ENCODE measurements around the gene RALGAPA2. TPM values are rescaled to one million over a fixed set of nuclear protein-coding genes. Genes with fewer than 3 reads are reported as not detected.
A peak's percentile ranks its signal among the peaks of the same experiment; 100 is the strongest.

RALGAPA2 gene
- total and polyA plus RNA-seq, 2 experiments from 2014 or later, result 13.1 to 43.4 TPM

GRCh38 chr20:20363434-20363798 lies 349.0 kb downstream of the RALGAPA2 start:
- Histone ChIP-seq H3K9me2 (ENCODE audit: insufficient read depth) (no peaks in the 10 kb centered on the region), H3K4me2 (peak overlapping the region; percentile 88), H3K4me3 (peak overlapping the region; percentile 61), H3K4me1 (ENCODE audit: insufficient read depth) (peaks cover 32% of the 10 kb centered on the region), H3K36me3 (ENCODE audit: insufficient read depth) (no peaks in the 10 kb centered on the region), H3K27ac (ENCODE audit: low read depth) (no peak overlapping the region), H2AFZ (peak overlapping the region; percentile 99), H4K20me1 (replicated peaks; ENCODE audit: insufficient read depth) (no peaks in the 10 kb centered on the region), H3K27me3 (ENCODE audit: insufficient read depth) (peaks cover 89% of the 10 kb centered on the region), H3K79me2 (replicated peaks; ENCODE audit: insufficient read depth) (no peaks in the 10 kb centered on the region), H3F3A (replicated peaks; ENCODE audit: low read depth) (peaks cover 14% of the 10 kb centered on the region)
- peaks cover 76% of the 10 kb centered on the region for H3K27me3 Mint-ChIP-seq (ENCODE audit: insufficient read depth, low read depth, poor library complexity)
- peaks cover 5% of the 10 kb centered on the region for H3K9me3 Mint-ChIP-seq
- TF ChIP-seq NANOG (IDR thresholded peaks at IDR 0.05; ENCODE audit: borderline replicate concordance) (no peak), ZNF114 (CRISPR knock-in tag; IDR thresholded peaks at IDR 0.05) (no peak), EZH2phosphoT487 (IDR thresholded peaks at IDR 0.05; ENCODE audit: unreplicated experiment) (no peak), JUNB (IDR thresholded peaks at IDR 0.05; ENCODE audit: unreplicated experiment) (no peak), EZH2 (IDR thresholded peaks at IDR 0.05; ENCODE audit: low read depth, unreplicated experiment) (no peak), STAT1 (IDR thresholded peaks at IDR 0.05; ENCODE audit: unreplicated experiment) (no peak), POLR2AphosphoS5 (IDR thresholded peaks at IDR 0.05; ENCODE audit: low read depth) (no peak), CTCF (conservative IDR thresholded peaks at IDR 0.05; ENCODE audit: low read depth in 2 of 2) (no peak), CREB1 (CRISPR knock-in tag; IDR thresholded peaks at IDR 0.05; ENCODE audit: low read depth) (no peak), ZNF331 (CRISPR knock-in tag; IDR thresholded peaks at IDR 0.05; ENCODE audit: low read depth) (no peak)
- TF ChIP-seq, protein P1, sequence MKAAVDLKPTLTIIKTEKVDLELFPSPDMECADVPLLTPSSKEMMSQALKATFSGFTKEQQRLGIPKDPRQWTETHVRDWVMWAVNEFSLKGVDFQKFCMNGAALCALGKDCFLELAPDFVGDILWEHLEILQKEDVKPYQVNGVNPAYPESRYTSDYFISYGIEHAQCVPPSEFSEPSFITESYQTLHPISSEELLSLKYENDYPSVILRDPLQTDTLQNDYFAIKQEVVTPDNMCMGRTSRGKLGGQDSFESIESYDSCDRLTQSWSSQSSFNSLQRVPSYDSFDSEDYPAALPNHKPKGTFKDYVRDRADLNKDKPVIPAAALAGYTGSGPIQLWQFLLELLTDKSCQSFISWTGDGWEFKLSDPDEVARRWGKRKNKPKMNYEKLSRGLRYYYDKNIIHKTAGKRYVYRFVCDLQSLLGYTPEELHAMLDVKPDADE (IDR thresholded peaks at IDR 0.05), result no peak
- TF ChIP-seq, protein P2, sequence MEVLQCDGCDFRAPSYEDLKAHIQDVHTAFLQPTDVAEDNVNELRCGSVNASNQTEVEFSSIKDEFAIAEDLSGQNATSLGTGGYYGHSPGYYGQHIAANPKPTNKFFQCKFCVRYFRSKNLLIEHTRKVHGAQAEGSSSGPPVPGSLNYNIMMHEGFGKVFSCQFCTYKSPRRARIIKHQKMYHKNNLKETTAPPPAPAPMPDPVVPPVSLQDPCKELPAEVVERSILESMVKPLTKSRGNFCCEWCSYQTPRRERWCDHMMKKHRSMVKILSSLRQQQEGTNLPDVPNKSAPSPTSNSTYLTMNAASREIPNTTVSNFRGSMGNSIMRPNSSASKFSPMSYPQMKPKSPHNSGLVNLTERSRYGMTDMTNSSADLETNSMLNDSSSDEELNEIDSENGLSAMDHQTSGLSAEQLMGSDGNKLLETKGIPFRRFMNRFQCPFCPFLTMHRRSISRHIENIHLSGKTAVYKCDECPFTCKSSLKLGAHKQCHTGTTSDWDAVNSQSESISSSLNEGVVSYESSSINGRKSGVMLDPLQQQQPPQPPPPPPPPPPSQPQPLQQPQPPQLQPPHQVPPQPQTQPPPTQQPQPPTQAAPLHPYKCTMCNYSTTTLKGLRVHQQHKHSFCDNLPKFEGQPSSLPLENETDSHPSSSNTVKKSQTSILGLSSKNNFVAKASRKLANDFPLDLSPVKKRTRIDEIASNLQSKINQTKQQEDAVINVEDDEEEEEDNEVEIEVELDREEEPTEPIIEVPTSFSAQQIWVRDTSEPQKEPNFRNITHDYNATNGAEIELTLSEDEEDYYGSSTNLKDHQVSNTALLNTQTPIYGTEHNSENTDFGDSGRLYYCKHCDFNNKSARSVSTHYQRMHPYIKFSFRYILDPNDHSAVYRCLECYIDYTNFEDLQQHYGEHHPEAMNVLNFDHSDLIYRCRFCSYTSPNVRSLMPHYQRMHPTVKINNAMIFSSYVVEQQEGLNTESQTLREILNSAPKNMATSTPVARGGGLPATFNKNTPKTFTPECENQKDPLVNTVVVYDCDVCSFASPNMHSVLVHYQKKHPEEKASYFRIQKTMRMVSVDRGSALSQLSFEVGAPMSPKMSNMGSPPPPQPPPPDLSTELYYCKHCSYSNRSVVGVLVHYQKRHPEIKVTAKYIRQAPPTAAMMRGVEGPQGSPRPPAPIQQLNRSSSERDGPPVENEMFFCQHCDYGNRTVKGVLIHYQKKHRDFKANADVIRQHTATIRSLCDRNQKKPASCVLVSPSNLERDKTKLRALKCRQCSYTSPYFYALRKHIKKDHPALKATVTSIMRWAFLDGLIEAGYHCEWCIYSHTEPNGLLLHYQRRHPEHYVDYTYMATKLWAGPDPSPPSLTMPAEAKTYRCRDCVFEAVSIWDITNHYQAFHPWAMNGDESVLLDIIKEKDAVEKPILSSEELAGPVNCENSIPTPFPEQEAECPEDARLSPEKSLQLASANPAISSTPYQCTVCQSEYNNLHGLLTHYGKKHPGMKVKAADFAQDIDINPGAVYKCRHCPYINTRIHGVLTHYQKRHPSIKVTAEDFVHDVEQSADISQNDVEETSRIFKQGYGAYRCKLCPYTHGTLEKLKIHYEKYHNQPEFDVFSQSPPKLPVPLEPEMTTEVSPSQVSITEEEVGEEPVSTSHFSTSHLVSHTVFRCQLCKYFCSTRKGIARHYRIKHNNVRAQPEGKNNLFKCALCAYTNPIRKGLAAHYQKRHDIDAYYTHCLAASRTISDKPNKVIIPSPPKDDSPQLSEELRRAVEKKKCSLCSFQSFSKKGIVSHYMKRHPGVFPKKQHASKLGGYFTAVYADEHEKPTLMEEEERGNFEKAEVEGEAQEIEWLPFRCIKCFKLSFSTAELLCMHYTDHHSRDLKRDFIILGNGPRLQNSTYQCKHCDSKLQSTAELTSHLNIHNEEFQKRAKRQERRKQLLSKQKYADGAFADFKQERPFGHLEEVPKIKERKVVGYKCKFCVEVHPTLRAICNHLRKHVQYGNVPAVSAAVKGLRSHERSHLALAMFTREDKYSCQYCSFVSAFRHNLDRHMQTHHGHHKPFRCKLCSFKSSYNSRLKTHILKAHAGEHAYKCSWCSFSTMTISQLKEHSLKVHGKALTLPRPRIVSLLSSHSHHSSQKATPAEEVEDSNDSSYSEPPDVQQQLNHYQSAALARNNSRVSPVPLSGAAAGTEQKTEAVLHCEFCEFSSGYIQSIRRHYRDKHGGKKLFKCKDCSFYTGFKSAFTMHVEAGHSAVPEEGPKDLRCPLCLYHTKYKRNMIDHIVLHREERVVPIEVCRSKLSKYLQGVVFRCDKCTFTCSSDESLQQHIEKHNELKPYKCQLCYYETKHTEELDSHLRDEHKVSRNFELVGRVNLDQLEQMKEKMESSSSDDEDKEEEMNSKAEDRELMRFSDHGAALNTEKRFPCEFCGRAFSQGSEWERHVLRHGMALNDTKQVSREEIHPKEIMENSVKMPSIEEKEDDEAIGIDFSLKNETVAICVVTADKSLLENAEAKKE (CRISPR knock-in tag; IDR thresholded peaks at IDR 0.05), result no peak
- TF ChIP-seq, protein P3, sequence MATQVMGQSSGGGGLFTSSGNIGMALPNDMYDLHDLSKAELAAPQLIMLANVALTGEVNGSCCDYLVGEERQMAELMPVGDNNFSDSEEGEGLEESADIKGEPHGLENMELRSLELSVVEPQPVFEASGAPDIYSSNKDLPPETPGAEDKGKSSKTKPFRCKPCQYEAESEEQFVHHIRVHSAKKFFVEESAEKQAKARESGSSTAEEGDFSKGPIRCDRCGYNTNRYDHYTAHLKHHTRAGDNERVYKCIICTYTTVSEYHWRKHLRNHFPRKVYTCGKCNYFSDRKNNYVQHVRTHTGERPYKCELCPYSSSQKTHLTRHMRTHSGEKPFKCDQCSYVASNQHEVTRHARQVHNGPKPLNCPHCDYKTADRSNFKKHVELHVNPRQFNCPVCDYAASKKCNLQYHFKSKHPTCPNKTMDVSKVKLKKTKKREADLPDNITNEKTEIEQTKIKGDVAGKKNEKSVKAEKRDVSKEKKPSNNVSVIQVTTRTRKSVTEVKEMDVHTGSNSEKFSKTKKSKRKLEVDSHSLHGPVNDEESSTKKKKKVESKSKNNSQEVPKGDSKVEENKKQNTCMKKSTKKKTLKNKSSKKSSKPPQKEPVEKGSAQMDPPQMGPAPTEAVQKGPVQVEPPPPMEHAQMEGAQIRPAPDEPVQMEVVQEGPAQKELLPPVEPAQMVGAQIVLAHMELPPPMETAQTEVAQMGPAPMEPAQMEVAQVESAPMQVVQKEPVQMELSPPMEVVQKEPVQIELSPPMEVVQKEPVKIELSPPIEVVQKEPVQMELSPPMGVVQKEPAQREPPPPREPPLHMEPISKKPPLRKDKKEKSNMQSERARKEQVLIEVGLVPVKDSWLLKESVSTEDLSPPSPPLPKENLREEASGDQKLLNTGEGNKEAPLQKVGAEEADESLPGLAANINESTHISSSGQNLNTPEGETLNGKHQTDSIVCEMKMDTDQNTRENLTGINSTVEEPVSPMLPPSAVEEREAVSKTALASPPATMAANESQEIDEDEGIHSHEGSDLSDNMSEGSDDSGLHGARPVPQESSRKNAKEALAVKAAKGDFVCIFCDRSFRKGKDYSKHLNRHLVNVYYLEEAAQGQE (IDR thresholded peaks at IDR 0.05; ENCODE audit: unreplicated experiment), result no peak
- H3K4me3 Mint-ChIP-seq, result peak overlapping the region; percentile 76
- DNase-seq (ENCODE audit: low spot score) (peak; percentile 75), ATAC-seq (peak; percentile 18)
- H3K36me3 Mint-ChIP-seq (ENCODE audit: low read depth), result no peaks in the 10 kb centered on the region
- peaks cover 38% of the 10 kb centered on the region for H3K4me1 Mint-ChIP-seq
- no peak overlapping the region for H3K27ac Mint-ChIP-seq
